Omental fat pad (tissue), 4 donors: ENCODE results near the gene KRT72. TPM values are rescaled to one million over a fixed set of nuclear protein-coding genes. Genes with fewer than 3 reads are reported as not detected.

Experiments used
- ATAC-seq: fragments of 150-250 bp; one replicate; pipeline ENCODE4 v1.9.1; 2016; ENCODE audit warnings: mild to moderate bottlenecking, moderate library complexity; ENCODE audit not compliant: low FRiP score
- DNase-seq: peaks from one replicate; pipeline ENCODE4 v3.0.0-alpha.2; 2019; ENCODE audit warnings: low spot score
- CTCF ChIP-seq, 3 donors: fragments of 450-650 bp; IDR thresholded peaks; one replicate each; pipeline ENCODE4 v1.5.1; 2016 to 2017; ENCODE audit warnings: antibody characterized with exemption in 3 of 3, mild to moderate bottlenecking in 3 of 3, moderate library complexity in 2 of 3
- total RNA-seq, 4 donors: library from RNA; depleted of rRNA; stranded (reverse); fragments of >200 nt; gene quantifications; one replicate each; pipeline ENCODE4 v1.1.0, GENCODE V29; 2016

Gene KRT72
- total RNA-seq, 4 donors from 2014 or later, result 0.31 TPM; not detected in 3

- no peak for TF ChIP-seq CTCF (IDR thresholded peaks at IDR 0.05)
These were observed 20.8 kb downstream of the KRT72 start for GRCh38 chr12:52580496-52580895.

GRCh38 chr12:52579468-52580465 is 21.5 kb downstream of the KRT72 start:
- ATAC-seq (no peak), DNase-seq (no peak)
- no peak for TF ChIP-seq CTCF (IDR thresholded peaks at IDR 0.05)

More at GRCh38 chr12:52580496-52580895, 20.8 kb downstream of the KRT72 start:
- ATAC-seq, result no peak
- no peak for DNase-seq

GRCh38 chr12:52578469-52578868 is 22.8 kb downstream of the KRT72 start:
- ATAC-seq (no peak), DNase-seq (no peak)
- TF ChIP-seq CTCF (IDR thresholded peaks at IDR 0.05), result no peak

- ATAC-seq, result no peak
- no peak for DNase-seq
- TF ChIP-seq CTCF (IDR thresholded peaks at IDR 0.05), result no peak
These were observed 23.9 kb downstream of the KRT72 start for GRCh38 chr12:52577316-52577715.

GRCh38 chr12:52575948-52576347 is 25.3 kb downstream of the KRT72 start:
- DNase-seq, result no peak
- no peak for TF ChIP-seq CTCF (IDR thresholded peaks at IDR 0.05)
- ATAC-seq, result no peak

- DNase-seq (no peak), ATAC-seq (no peak)
- TF ChIP-seq CTCF (IDR thresholded peaks at IDR 0.05), result no peak
These were observed 26.0 kb downstream of the KRT72 start for GRCh38 chr12:52575256-52575655.

- no peak for TF ChIP-seq CTCF (IDR thresholded peaks at IDR 0.05)
- no peak for ATAC-seq
- no peak for DNase-seq
These were observed 27.5 kb downstream of the KRT72 start, which contains the start of gene KRT74 for GRCh38 chr12:52573743-52574142. KRT74 (minus strand) TSS chr12:52573843; CDS start chr12:52573777, 66 bp downstream.
